ENCODE measurements around the gene FREM3.

Gene FREM3

GRCh38 chr4:143617994-143618679 is 82.3 kb downstream of the FREM3 start:
- DNase-seq: no peak
- no peaks in the 10 kb centered on the region for H3K36me3 Mint-ChIP-seq (ENCODE audit: low read depth)
- no peaks in the 10 kb centered on the region for H3K4me1 Mint-ChIP-seq
- TF ChIP-seq CTCF (IDR thresholded peaks at IDR 0.05): no peak
- peak overlapping the region; percentile 28 for H3K27ac Mint-ChIP-seq
- peaks cover 12% of the 10 kb centered on the region for H3K27me3 Mint-ChIP-seq (ENCODE audit: low read depth, poor library complexity)
- H3K4me3 Mint-ChIP-seq: no peak overlapping the region
- no peaks in the 10 kb centered on the region for H3K9me3 Mint-ChIP-seq

GRCh38 chr4:143616771-143617170 is 83.7 kb downstream of the FREM3 start:
- no peaks in the 10 kb centered on the region for H3K36me3 Mint-ChIP-seq (ENCODE audit: low read depth)
- H3K27me3 Mint-ChIP-seq (ENCODE audit: low read depth, poor library complexity): peaks cover 12% of the 10 kb centered on the region
- H3K4me3 Mint-ChIP-seq: no peak overlapping the region
- H3K9me3 Mint-ChIP-seq: no peaks in the 10 kb centered on the region
- no peaks in the 10 kb centered on the region for H3K4me1 Mint-ChIP-seq
- TF ChIP-seq CTCF (IDR thresholded peaks at IDR 0.05): no peak
- H3K27ac Mint-ChIP-seq: no peak overlapping the region
- no peak for DNase-seq

- Mint-ChIP-seq H3K27me3 (ENCODE audit: low read depth, poor library complexity) (no peaks in the 10 kb centered on the region), H3K27ac (no peak overlapping the region), H3K9me3 (peaks cover 4% of the 10 kb centered on the region), H3K4me1 (no peaks in the 10 kb centered on the region), H3K36me3 (ENCODE audit: low read depth) (no peaks in the 10 kb centered on the region), H3K4me3 (no peak overlapping the region)
- DNase-seq: no peak
- TF ChIP-seq CTCF (IDR thresholded peaks at IDR 0.05): no peak
Observed at GRCh38 chr4:143609492-143609891, 91.0 kb downstream of the FREM3 start.

- Mint-ChIP-seq H3K36me3 (ENCODE audit: low read depth) (no peaks in the 10 kb centered on the region), H3K4me1 (no peaks in the 10 kb centered on the region), H3K27ac (no peak overlapping the region), H3K27me3 (ENCODE audit: low read depth, poor library complexity) (no peaks in the 10 kb centered on the region), H3K9me3 (peaks cover 4% of the 10 kb centered on the region), H3K4me3 (no peak overlapping the region)
- no peak for TF ChIP-seq CTCF (IDR thresholded peaks at IDR 0.05)
- no peak for DNase-seq
Observed at GRCh38 chr4:143606480-143606879, 94.0 kb downstream of the FREM3 start.

- Mint-ChIP-seq H3K9me3 (no peaks in the 10 kb centered on the region), H3K27ac (no peak overlapping the region), H3K4me1 (no peaks in the 10 kb centered on the region), H3K27me3 (ENCODE audit: low read depth, poor library complexity) (no peaks in the 10 kb centered on the region), H3K36me3 (ENCODE audit: low read depth) (no peaks in the 10 kb centered on the region), H3K4me3 (no peak overlapping the region)
- TF ChIP-seq CTCF (IDR thresholded peaks at IDR 0.05): no peak
- DNase-seq: no peak
Observed at GRCh38 chr4:143599827-143600226, 100.6 kb downstream of the FREM3 start.

GRCh38 chr4:143598816-143599215 is 101.7 kb downstream of the FREM3 start:
- Mint-ChIP-seq H3K4me3 (no peak overlapping the region), H3K36me3 (ENCODE audit: low read depth) (no peaks in the 10 kb centered on the region), H3K27ac (no peak overlapping the region), H3K4me1 (no peaks in the 10 kb centered on the region), H3K27me3 (ENCODE audit: low read depth, poor library complexity) (no peaks in the 10 kb centered on the region), H3K9me3 (peaks cover 7% of the 10 kb centered on the region)
- no peak for DNase-seq
- TF ChIP-seq CTCF (IDR thresholded peaks at IDR 0.05): no peak

Measured in nephron progenitor cell (in vitro differentiated cells).